ENCODE results near the gene PDZD4.

The PDZD4 gene

GRCh38 chrX:153867139-153867538, 36.8 kb upstream of the PDZD4 start:
- no peak for DNase-seq (ENCODE audit: low read depth in 3 of 3)

- DNase-seq (ENCODE audit: low read depth in 3 of 3) = no peak
These were observed 36.1 kb upstream of the PDZD4 start for GRCh38 chrX:153866302-153867019.

GRCh38 chrX:153865685-153866084, 35.3 kb upstream of the PDZD4 start:
- DNase-seq (ENCODE audit: low read depth in 3 of 3) = no peak

GRCh38 chrX:153865321-153865580, 34.9 kb upstream of the PDZD4 start:
- no peak for DNase-seq (ENCODE audit: low read depth in 3 of 3)

GRCh38 chrX:153864561-153865320, 34.4 kb upstream of the PDZD4 start:
- DNase-seq (ENCODE audit: low read depth in 3 of 3) = no peak

GRCh38 chrX:153864101-153864500, 33.8 kb upstream of the PDZD4 start:
- no peak for DNase-seq (ENCODE audit: low read depth in 3 of 3)

- DNase-seq (ENCODE audit: low read depth in 3 of 3) = no peak
These were observed 33.1 kb upstream of the PDZD4 start for GRCh38 chrX:153863251-153863991.

GRCh38 chrX:153862369-153863250, 32.3 kb upstream of the PDZD4 start:
- no peak for DNase-seq (ENCODE audit: low read depth in 3 of 3)

GRCh38 chrX:153861733-153862310, 31.5 kb upstream of the PDZD4 start:
- DNase-seq (ENCODE audit: low read depth in 3 of 3) = no peak

- DNase-seq (ENCODE audit: low read depth in 3 of 3) = no peak
These were observed 30.8 kb upstream of the PDZD4 start for GRCh38 chrX:153861151-153861550.

- no peak for DNase-seq (ENCODE audit: low read depth in 3 of 3)
These were observed 27.1 kb upstream of the PDZD4 start for GRCh38 chrX:153857348-153857903.

GRCh38 chrX:153854702-153855101, 24.4 kb upstream of the PDZD4 start:
- no peak for DNase-seq (ENCODE audit: low read depth in 3 of 3)

GRCh38 chrX:153853902-153854267, 23.5 kb upstream of the PDZD4 start:
- DNase-seq (ENCODE audit: low read depth in 3 of 3) = no peak

GRCh38 chrX:153853180-153853901, 23.0 kb upstream of the PDZD4 start:
- no peak for DNase-seq (ENCODE audit: low read depth in 3 of 3)

GRCh38 chrX:153851981-153852380, 21.6 kb upstream of the PDZD4 start:
- no peak for DNase-seq (ENCODE audit: low read depth in 3 of 3)

- no peak for DNase-seq (ENCODE audit: low read depth in 3 of 3)
These were observed 18.0 kb upstream of the PDZD4 start for GRCh38 chrX:153848325-153848724.

GRCh38 chrX:153845842-153846241, 15.5 kb upstream of the PDZD4 start:
- no peak for DNase-seq (ENCODE audit: low read depth in 3 of 3)

- DNase-seq (ENCODE audit: low read depth in 3 of 3) = no peak
These were observed 14.9 kb upstream of the PDZD4 start for GRCh38 chrX:153845195-153845594.

- no peak for DNase-seq (ENCODE audit: low read depth in 3 of 3)
These were observed 14.3 kb upstream of the PDZD4 start for GRCh38 chrX:153844509-153845082.

- DNase-seq (ENCODE audit: low read depth in 3 of 3) = no peak
These were observed 6.6 kb upstream of the PDZD4 start for GRCh38 chrX:153836921-153837320.

Measured in stimulated activated CD4-positive, alpha-beta T cell treated with anti-CD3 and anti-CD28 coated beads, TNF-alpha, amount 100 ng/mL, for 4 hours (primary cell).